PC-9 (cell line): Measurements from ENCODE around the gene SUFU. TPM values are rescaled to one million over a fixed set of nuclear protein-coding genes. Genes with fewer than 3 reads are reported as not detected.

Experiments
- BruUV-seq: library from RNA; stranded (reverse); fragments of 400-500 nt; replicated peaks from 2 replicates; lab custom pipeline; 2021; lab: Mats Ljungman, UMichigan
- CTCF ChIA-PET: fragments of 300-600 bp; sonication (Branson Sonifier 250); formaldehyde crosslinking; loops from one replicate; lab custom pipeline; 2022; ENCODE audit warnings: antibody characterized with exemption; lab: Charles Lee
- POLR2A ChIA-PET: fragments of 300-600 bp; sonication (Branson Sonifier 250); formaldehyde crosslinking; loops from one replicate; lab custom pipeline; 2022; ENCODE audit warnings: antibody characterized with exemption; ENCODE audit not compliant: unreplicated experiment; lab: Charles Lee
- DNase-seq, 2 experiments: peaks; one replicate each; pipeline versions ENCODE4 v3.0.0 to v3.0.0-alpha.2; 2015 to 2022; ENCODE audit warnings: mixed read lengths in 1 of 2
- H2AFZ ChIP-seq: fragments of 200-600 bp; sonication (generic); 2 replicates; pipeline ENCODE4 v1.8.1; 2017; ENCODE audit warnings: antibody characterized with exemption
- H3F3A ChIP-seq: fragments of 200-600 bp; sonication (generic); 2 replicates; pipeline ENCODE4 v1.8.1; 2017; ENCODE audit warnings: antibody characterized with exemption, mild to moderate bottlenecking, low read depth; ENCODE audit not compliant: insufficient read depth
- H3K27ac ChIP-seq: fragments of 200-600 bp; sonication (generic); 2 replicates; pipeline ENCODE4 v1.6.1; 2016; ENCODE audit warnings: mixed run types
- H3K27me3 ChIP-seq: fragments of 200-600 bp; sonication (generic); 2 replicates; pipeline ENCODE4 v1.6.1; 2016; ENCODE audit warnings: low read depth, mixed run types; ENCODE audit not compliant: insufficient read depth
- H3K36me3 ChIP-seq: fragments of 200-600 bp; sonication (generic); 2 replicates; pipeline ENCODE4 v1.6.1; 2016; ENCODE audit warnings: low read depth, mixed run types
- H3K4me1 ChIP-seq: fragments of 200-600 bp; sonication (generic); replicated peaks from 2 replicates; pipeline ENCODE4 v1.6.1; 2016; ENCODE audit warnings: mixed run types; ENCODE audit not compliant: insufficient read depth
- H3K4me2 ChIP-seq: fragments of 200-600 bp; sonication (generic); 2 replicates; pipeline ENCODE4 v1.6.1; 2017; ENCODE audit warnings: mixed run types
- H3K4me3 ChIP-seq: fragments of 200-600 bp; sonication (generic); 2 replicates; pipeline ENCODE4 v1.6.1; 2016; ENCODE audit warnings: mixed run types
- H3K79me2 ChIP-seq: fragments of 200-600 bp; sonication (generic); 2 replicates; pipeline ENCODE4 v1.6.1; 2017; ENCODE audit warnings: low read depth, mixed run types
- H3K9me2 ChIP-seq: fragments of 200-600 bp; sonication (generic); 2 replicates; pipeline ENCODE4 v1.8.1; 2017; ENCODE audit warnings: mild to moderate bottlenecking; ENCODE audit not compliant: insufficient read depth
- H3K9me3 ChIP-seq: fragments of 200-600 bp; sonication (generic); 2 replicates; pipeline ENCODE4 v1.8.1; 2016; ENCODE audit warnings: low read depth; ENCODE audit not compliant: insufficient read depth
- H4K20me1 ChIP-seq: fragments of 200-600 bp; sonication (generic); 2 replicates; pipeline ENCODE4 v1.8.1; 2017; ENCODE audit not compliant: insufficient read depth
- CTCF ChIP-seq: fragments of 200-600 bp; sonication (generic); conservative IDR thresholded peaks from 2 replicates; pipeline ENCODE4 v1.6.1; 2017; ENCODE audit warnings: mixed run types, antibody characterized with exemption, mild to moderate bottlenecking, moderate library complexity
- EZH2 ChIP-seq: fragments of 200-600 bp; sonication (generic); IDR thresholded peaks from 2 replicates; pipeline ENCODE4 v1.8.0; 2017; ENCODE audit warnings: antibody characterized with exemption, low read depth
- intact Hi-C: fragments of 100-400 bp; cut with micrococcal nuclease; formaldehyde crosslinking; loops from one replicate; pipeline ENCODE4 v1.10.0; 2022; ENCODE audit not compliant: unreplicated experiment
- total RNA-seq: library from RNA; stranded (reverse); gene quantifications from 2 replicates; pipeline ENCODE4 v1.2.3, GENCODE V29; 2021

Gene SUFU
- total RNA-seq, 1 experiment from 2014 or later = 20.2 TPM

- Histone ChIP-seq H3K27ac (no peak overlapping the region), H3F3A (peaks cover 10% of the 10 kb centered on the region; the same call in 1 of the 2 replicates), H3K4me3 (no peak overlapping the region), H3K4me2 (no peak overlapping the region), H3K4me1 (peaks cover 14% of the 10 kb centered on the region; the same call in 1 of the 2 replicates), H3K27me3 (no peaks in the 10 kb centered on the region), H3K9me3 (no peaks in the 10 kb centered on the region), H3K9me2 (no peaks in the 10 kb centered on the region), H3K79me2 (peaks cover 78% of the 10 kb centered on the region), H4K20me1 (peaks cover 54% of the 10 kb centered on the region), H2AFZ (no peak overlapping the region), H3K36me3 (no peaks in the 10 kb centered on the region)
- ChIA-PET POLR2A (no interaction called here), CTCF (no interaction called here)
- no TSS peak for BruUV-seq
- intact Hi-C loops = no loop called here
- TF ChIP-seq EZH2 = no peak
- no peak for TF ChIP-seq CTCF
- no peak for DNase-seq
Measured at GRCh38 chr10:102650655-102651454, 147.1 kb downstream of the SUFU start.

GRCh38 chr10:102651455-102652169 is 147.8 kb downstream of the SUFU start:
- no TSS peak for BruUV-seq
- H3K4me1 ChIP-seq = peaks cover 14% of the 10 kb centered on the region; the same call in 1 of the 2 replicates
- peaks cover 3% of the 10 kb centered on the region; the same call in 1 of the 2 replicates for H3F3A ChIP-seq
- no peak overlapping the region for H3K4me3 ChIP-seq
- H3K9me3 ChIP-seq = no peaks in the 10 kb centered on the region
- peaks cover 73% of the 10 kb centered on the region for H3K79me2 ChIP-seq
- TF ChIP-seq EZH2 (no peak), CTCF (no peak)
- H3K36me3 ChIP-seq = no peaks in the 10 kb centered on the region
- H2AFZ ChIP-seq = no peak overlapping the region
- ChIA-PET POLR2A (no interaction called here), CTCF (no interaction called here)
- H3K27ac ChIP-seq = no peak overlapping the region
- no peak for DNase-seq
- peaks cover 54% of the 10 kb centered on the region for H4K20me1 ChIP-seq
- no peaks in the 10 kb centered on the region for H3K9me2 ChIP-seq
- H3K4me2 ChIP-seq = no peak overlapping the region
- intact Hi-C loops = no loop called here
- no peaks in the 10 kb centered on the region for H3K27me3 ChIP-seq

- POLR2A ChIA-PET = no interaction called here
- Histone ChIP-seq H3K79me2 (peaks cover 66% of the 10 kb centered on the region), H3K9me2 (no peaks in the 10 kb centered on the region), H3K27me3 (no peaks in the 10 kb centered on the region), H3K4me2 (no peak overlapping the region), H3F3A (no peaks in the 10 kb centered on the region), H3K4me1 (peaks cover 8% of the 10 kb centered on the region; the same call in 1 of the 2 replicates), H4K20me1 (peaks cover 54% of the 10 kb centered on the region), H2AFZ (no peak overlapping the region), H3K36me3 (no peaks in the 10 kb centered on the region), H3K4me3 (no peak overlapping the region), H3K27ac (no peak overlapping the region), H3K9me3 (no peaks in the 10 kb centered on the region)
- intact Hi-C loops = no loop called here
- CTCF ChIA-PET = no interaction called here
- DNase-seq = no peak
- TF ChIP-seq CTCF (no peak), EZH2 (no peak)
- BruUV-seq = no TSS peak
Measured at GRCh38 chr10:102652170-102652916, 148.6 kb downstream of the SUFU start.
